HG02678 (cell line): ENCODE results near the gene F10.

Source experiments
- ATAC-seq: cut with Tn5 transposase; IDR thresholded peaks from one replicate; pipeline ENCODE4 v1.9.1; 2021; ENCODE audit warnings: mild to moderate bottlenecking, moderate library complexity; ENCODE audit not compliant: unreplicated experiment

Gene F10

DNA sequence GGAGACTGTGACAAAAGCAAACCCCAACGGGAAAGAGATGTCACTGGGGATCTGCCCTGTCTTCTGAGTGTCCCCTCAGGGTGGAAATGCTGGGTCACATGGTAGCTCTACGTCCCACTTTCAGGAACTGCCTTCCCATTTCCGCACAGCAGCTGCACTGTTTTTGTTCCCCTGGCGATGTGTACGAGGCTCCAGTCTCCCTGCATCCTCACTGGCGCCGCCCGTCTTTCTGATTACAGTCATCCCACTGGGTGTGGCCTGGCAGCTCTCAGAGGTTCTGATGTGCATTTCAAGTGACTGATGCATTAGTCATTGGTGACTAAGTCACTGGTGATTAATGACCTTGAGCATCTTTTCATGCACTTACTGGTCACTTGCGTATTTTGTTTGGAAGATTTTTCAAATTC lies 64.7 kb downstream of the F10 start:
- no peak for ATAC-seq

GRCh38 chr13:113187883-113188665 lies 65.5 kb downstream of the F10 start:
- ATAC-seq, result no peak

DNA sequence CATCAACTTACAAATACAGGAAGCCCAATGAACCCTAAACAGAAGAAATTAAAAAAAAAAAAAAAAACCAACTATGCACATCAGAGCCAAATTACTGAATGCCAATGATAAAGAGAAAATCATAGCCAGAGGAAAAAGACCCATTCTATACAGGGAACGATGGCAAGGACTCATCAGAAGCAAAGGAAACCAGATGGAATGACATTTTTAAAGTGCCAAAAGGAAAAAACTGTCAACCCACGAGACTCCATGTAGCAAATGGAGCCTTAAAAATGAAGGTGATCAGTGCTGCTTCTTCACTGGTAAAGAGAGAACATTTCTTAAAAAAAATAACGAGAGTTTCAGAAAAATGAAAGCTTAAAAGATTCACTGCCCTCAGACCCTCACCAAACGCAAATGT lies 67.6 kb downstream of the F10 start:
- no peak for ATAC-seq

DNA sequence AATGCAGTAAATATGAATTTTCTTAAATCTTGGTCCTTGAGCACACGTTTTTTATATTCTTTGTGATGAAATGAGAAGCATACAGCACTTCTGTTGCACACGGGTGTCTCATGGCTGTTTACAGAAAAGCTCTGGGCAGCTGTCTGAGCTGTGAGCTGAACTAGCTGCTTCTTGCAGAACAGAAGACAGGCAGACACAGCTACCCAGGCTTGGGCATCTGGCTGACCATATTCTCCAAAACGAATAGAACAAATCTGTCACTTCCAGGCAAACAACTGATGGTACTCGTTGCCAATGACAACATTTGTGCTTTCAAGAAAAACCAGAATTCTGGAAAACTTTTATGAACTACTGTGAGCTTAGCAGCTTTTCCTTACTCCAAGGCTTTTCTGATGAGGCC lies 69.7 kb downstream of the F10 start:
- no peak for ATAC-seq

- ATAC-seq, result no peak
Measured at GRCh38 chr13:113192902-113193301, 70.3 kb downstream of the F10 start.

DNA sequence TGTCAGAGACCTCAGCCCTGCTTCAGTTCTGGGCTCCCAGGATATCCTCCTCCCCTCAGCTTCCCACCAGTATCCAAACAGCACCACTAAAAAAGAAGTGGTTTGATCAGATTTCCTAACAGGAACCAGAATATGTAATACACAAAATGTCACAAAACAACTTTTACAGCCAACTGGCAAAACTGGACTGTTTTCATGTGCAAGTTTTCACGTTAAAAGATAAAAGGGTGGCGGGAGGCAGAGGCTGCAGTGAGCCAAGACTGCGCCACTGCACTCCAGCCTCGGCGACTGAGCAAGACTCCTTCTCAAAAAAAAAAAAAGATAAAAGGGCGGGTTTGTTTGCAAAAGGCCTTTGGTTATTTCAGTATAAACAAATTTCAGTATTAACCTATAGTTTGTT lies 72.8 kb downstream of the F10 start:
- ATAC-seq, result no peak

GRCh38 chr13:113196970-113197737 lies 74.6 kb downstream of the F10 start:
- no peak for ATAC-seq
